K562 (cell line): ENCODE measurements around the gene PIGB. TPM values are rescaled to one million over a fixed set of nuclear protein-coding genes. Genes with fewer than 3 reads are reported as not detected.

ENCODE experiments used
- ARNT ChIP-seq, 2 experiments: fragments of 450-650 bp; IDR thresholded peaks; 2 replicates each; pipeline ENCODE4 v1.6.1; 2016; ENCODE audit warnings: mild to moderate bottlenecking in 1 of 2
- ATF1 ChIP-seq, 2 experiments: fragments of 450-650 bp in 1 of 2; IDR thresholded peaks; 2 replicates each; pipeline ENCODE4 v1.6.1; 2016; ENCODE audit warnings: missing compliant biosample characterization in 1 of 2, missing genetic modification characterization in 1 of 2
- CBX8 ChIP-seq: fragments of 200-600 bp; sonication (generic); IDR thresholded peaks from 2 replicates; pipeline ENCODE4 v1.6.1; 2012; ENCODE audit warnings: borderline replicate concordance, mixed run types, low read depth, mild to moderate bottlenecking, moderate library complexity, mixed read lengths, low read length, control low read depth, inconsistent platforms; ENCODE audit not compliant: poor library complexity, severe bottlenecking; ENCODE audit errors: extremely low read depth
- CEBPG ChIP-seq, 3 experiments: fragments of 200-800 bp in 1 of 3; sonication (Bioruptor generic) in 1 of 3; sonication (generic) in 1 of 3; formaldehyde crosslinking in 1 of 3; IDR thresholded peaks in 2 of 3; conservative IDR thresholded peaks in 1 of 3; 2 replicates each; pipeline versions ENCODE4 v1.6.1 to v1.8.0; 2016 to 2022; ENCODE audit warnings: missing compliant biosample characterization in 2 of 3, missing genetic modification characterization in 2 of 3, mild to moderate bottlenecking in 1 of 3, missing genetic modification reagents in 1 of 3
- GATAD2A ChIP-seq: fragments of 450-650 bp; IDR thresholded peaks from 2 replicates; pipeline ENCODE4 v1.6.1; 2017
- HDAC1 ChIP-seq, 2 experiments: fragments of 450-650 bp; IDR thresholded peaks; 2 replicates each; pipeline ENCODE4 v1.6.1; 2016 to 2017; ENCODE audit warnings: inconsistent platforms in 1 of 2, mild to moderate bottlenecking in 1 of 2, moderate library complexity in 1 of 2
- HDAC2 ChIP-seq: fragments of 450-650 bp; IDR thresholded peaks from 2 replicates; pipeline ENCODE4 v1.6.1; 2016; ENCODE audit warnings: mild to moderate bottlenecking
- HDGF ChIP-seq: fragments of 450-650 bp; IDR thresholded peaks from 2 replicates; pipeline ENCODE4 v1.6.1; 2016
- HMGN3 ChIP-seq: IDR thresholded peaks from 2 replicates; pipeline ENCODE4 v1.6.1; 2011; ENCODE audit warnings: borderline replicate concordance, low read depth, mild to moderate bottlenecking, mixed read lengths, low read length; ENCODE audit not compliant: insufficient read length; ENCODE audit errors: extremely low read depth
- MITF ChIP-seq: IDR thresholded peaks from 2 replicates; pipeline ENCODE4 v1.6.1; 2014; ENCODE audit warnings: antibody characterized with exemption
- MXI1 ChIP-seq: IDR thresholded peaks from 2 replicates; pipeline ENCODE4 v1.6.1; 2011; ENCODE audit warnings: low read depth, mild to moderate bottlenecking, improper control_type of control experiment, low read length
- NFIX ChIP-seq: fragments of 250-450 bp; sonication (Bioruptor Pico); IDR thresholded peaks from 2 replicates; pipeline ENCODE4 v1.4.0; 2020; ENCODE audit warnings: low read depth, mild to moderate bottlenecking, moderate library complexity
- PHF20 ChIP-seq: fragments of 450-650 bp; IDR thresholded peaks from 2 replicates; pipeline ENCODE4 v1.6.1; 2018; ENCODE audit not compliant: partially characterized antibody
- PRDM10 ChIP-seq: fragments of 450-650 bp; IDR thresholded peaks from 2 replicates; pipeline ENCODE4 v1.6.1; 2018; ENCODE audit not compliant: partially characterized antibody
- TARDBP ChIP-seq: fragments of 450-650 bp; IDR thresholded peaks from 2 replicates; pipeline ENCODE4 v1.6.1; 2016
- VEZF1 ChIP-seq: fragments of 200-800 bp; sonication (Bioruptor generic); IDR thresholded peaks from 2 replicates; pipeline ENCODE4 v1.6.1; 2017; ENCODE audit warnings: missing genetic modification characterization, missing compliant biosample characterization
- ZNF282 ChIP-seq: sonication (generic); formaldehyde crosslinking; IDR thresholded peaks from 2 replicates; pipeline ENCODE4 v1.8.1; 2023; ENCODE audit warnings: missing genetic modification reagents
- ZNF347 ChIP-seq: fragments of 450-650 bp; formaldehyde crosslinking; IDR thresholded peaks from 2 replicates; pipeline ENCODE4 v1.4.0; 2020; ENCODE audit warnings: low read depth, mild to moderate bottlenecking, moderate library complexity
- ZNF436 ChIP-seq: fragments of 250-450, 450-650 bp; sonication (Bioruptor Pico); formaldehyde crosslinking; IDR thresholded peaks from 2 replicates; pipeline ENCODE4 v1.7.0; 2020; ENCODE audit warnings: mild to moderate bottlenecking
- ZNF584 ChIP-seq: fragments of 200-800 bp; sonication (Bioruptor generic); IDR thresholded peaks from 2 replicates; pipeline ENCODE4 v1.6.1; 2016; ENCODE audit warnings: low read depth, mild to moderate bottlenecking, missing genetic modification characterization, missing compliant biosample characterization
- ZNF707 ChIP-seq: fragments of 250-450 bp; sonication (Bioruptor Pico); conservative IDR thresholded peaks from 2 replicates; pipeline ENCODE4 v1.8.0; 2022; ENCODE audit warnings: inconsistent platforms, mild to moderate bottlenecking, moderate library complexity
- polyA plus RNA-seq, 8 experiments: library from polyadenylated mRNA; depleted of rRNA in 4 of 8; stranded (reverse) in 5 of 8; unstranded in 3 of 8; fragments of >200 nt; fragmentation: Nextera tagmentation in 2 of 8; fragmentation: Illumina TruSeq in 1 of 8; extraction: Ambion mirVana in 2 of 8; extraction: Trizol in 1 of 8; gene quantifications; 2 replicates each; pipeline versions ENCODE4 v1.2.1 to v1.2.3, GENCODE V29; 2011 to 2014; ENCODE audit warnings: inconsistent platforms in 1 of 8, missing spikeins in 1 of 8
- total RNA-seq, 7 experiments: library from RNA; depleted of rRNA in 6 of 7; stranded (reverse); fragments of >200 nt in 6 of 7; fragmentation: Illumina TruSeq in 2 of 7; extraction: Trizol in 2 of 7; gene quantifications; 2 replicates each; pipeline versions ENCODE4 v1.2.1 to v1.2.3, GENCODE V29; 2011 to 2021; ENCODE audit warnings: low replicate concordance in 1 of 7

The PIGB gene
- total and polyA plus RNA-seq, 9 of the 15 experiments (the other 6 are each of a cell fraction or from before 2014, with no cell fraction given): 9.9 to 32.3 (median 18.2) TPM

GRCh38 chr15:55318588-55319494, at the start of gene PIGB, which contains the start of gene PIGBOS1 (continued):
- no peak for TF ChIP-seq ZNF707 (CRISPR knock-in tag)
- TF ChIP-seq GATAD2A: no peak; the same call in 1 of the 2 replicates
- TF ChIP-seq HDAC2: no peak; the same call in none of the 2 replicates
- TF ChIP-seq CEBPG (CRISPR knock-in tag; IDR thresholded peaks at IDR 0.05): no peak
- TF ChIP-seq CEBPG (tag; conservative IDR thresholded peaks at IDR 0.05 in 1 of 2, IDR thresholded peaks at IDR 0.05 in 1 of 2): peak in 1 of 2 experiments; percentile 76; a peak in 2 of 4 replicates
- TF ChIP-seq ARNT (IDR thresholded peaks at IDR 0.05): peak; percentile 14 to 34; a peak in 2 of 4 replicates
- peak; percentile 84 for TF ChIP-seq PHF20
- no peak for TF ChIP-seq ZNF436 (CRISPR knock-in tag)
- TF ChIP-seq ZNF584 (CRISPR knock-in tag): no peak
- TF ChIP-seq ZNF282 (CRISPR knock-in tag): no peak
- TF ChIP-seq CBX8: no peak
- TF ChIP-seq MITF: no peak
- TF ChIP-seq ATF1 (CRISPR knock-in tag; IDR thresholded peaks at IDR 0.05): no peak
- peak; percentile 91 for TF ChIP-seq ATF1 (tag; IDR thresholded peaks at IDR 0.05)
- TF ChIP-seq HDGF: 0 out of 2 replicates have a peak, but pooled peaks have one; percentile 55
- TF ChIP-seq PRDM10: peak; percentile 93
- no peak for TF ChIP-seq ZNF347 (CRISPR knock-in tag)
- no peak for TF ChIP-seq MXI1
- TF ChIP-seq HMGN3: peak; percentile 24
- peak in 1 of 2 experiments; percentile 68; a peak in 2 of 4 replicates for TF ChIP-seq HDAC1 (IDR thresholded peaks at IDR 0.05)
- peak; percentile 69 for TF ChIP-seq VEZF1 (CRISPR knock-in tag)
- TF ChIP-seq NFIX (CRISPR knock-in tag): no peak
- no peak for TF ChIP-seq TARDBP
